Fibroblast of the aortic adventitia (primary cell): Measurements from ENCODE around the gene OXLD1. TPM values are rescaled to one million over a fixed set of nuclear protein-coding genes. Genes with fewer than 3 reads are reported as not detected.

ENCODE experiments used
- DNase-seq: peaks from one replicate; pipeline ENCODE4 v3.0.0-alpha.2; 2010; ENCODE audit warnings: low read depth
- H3K4me3 ChIP-seq: 2 replicates; pipeline ENCODE4 v1.5.1; 2011; ENCODE audit warnings: low read depth, mild to moderate bottlenecking, control low read depth, low read length, moderate library complexity
- CTCF ChIP-seq: IDR thresholded peaks from 2 replicates; pipeline ENCODE4 v1.5.1; 2011; ENCODE audit warnings: mild to moderate bottlenecking, low read length, control low read depth, inconsistent platforms; ENCODE audit not compliant: insufficient read depth
- total RNA-seq: library from RNA; depleted of rRNA; stranded (reverse); fragments of >200 nt; gene quantifications from 2 replicates; pipeline ENCODE4 v1.2.3, GENCODE V29; 2012; ENCODE audit warnings: low replicate concordance

The OXLD1 gene
- total RNA-seq, 1 donor = 20.7 TPM

- TF ChIP-seq CTCF = no peak
- no peak for DNase-seq
- H3K4me3 ChIP-seq = no peak overlapping the region
Observed at GRCh38 chr17:81706757-81707624, 40.6 kb upstream of the OXLD1 start.

- TF ChIP-seq CTCF = no peak
- no peak for DNase-seq
- no peak overlapping the region for H3K4me3 ChIP-seq
Observed at GRCh38 chr17:81706232-81706611, 39.8 kb upstream of the OXLD1 start.

DNA sequence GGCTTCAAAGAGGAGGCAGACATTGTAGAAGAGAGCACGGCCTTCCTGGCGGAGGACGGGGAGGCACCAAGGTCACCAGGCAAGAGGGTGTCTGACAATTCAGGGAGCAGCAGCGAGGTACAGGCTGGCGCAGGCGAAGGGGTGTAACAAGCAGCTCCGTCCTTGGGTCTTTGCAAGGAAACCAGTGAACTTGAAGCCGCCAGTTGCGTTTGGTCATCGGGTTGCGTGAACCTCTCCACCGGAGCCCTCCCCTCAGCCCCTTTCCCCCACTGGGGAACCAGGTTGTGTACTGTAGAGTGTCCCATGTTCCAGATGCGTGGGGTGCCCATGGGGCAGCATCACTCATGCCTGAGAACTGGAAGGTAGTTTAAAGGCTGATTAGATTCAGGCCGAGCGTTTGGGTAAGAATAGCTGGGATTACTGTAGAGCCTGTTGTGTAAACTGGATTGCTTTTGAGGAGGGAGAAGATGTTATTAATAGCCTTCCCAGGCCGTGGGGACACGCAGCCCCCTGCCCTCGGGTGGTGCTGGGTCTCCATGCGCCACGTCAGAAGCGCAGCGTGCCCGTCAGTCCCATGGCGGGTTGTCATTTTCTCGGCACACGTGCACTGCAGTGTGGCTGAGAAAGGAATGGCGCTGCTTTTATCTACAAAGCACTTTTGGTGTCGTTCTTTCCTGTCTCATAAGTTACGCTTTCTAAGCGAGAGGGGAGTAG is 39.3 kb upstream of the OXLD1 start:
- DNase-seq = no peak
- H3K4me3 ChIP-seq = no peak overlapping the region
- no peak for TF ChIP-seq CTCF

GRCh38 chr17:81703747-81704654 is 37.6 kb upstream of the OXLD1 start:
- TF ChIP-seq CTCF = no peak
- H3K4me3 ChIP-seq = peak overlapping the region; percentile 95
- no peak for DNase-seq

- TF ChIP-seq CTCF = peak; percentile 28
- peak; percentile 90 for DNase-seq
- H3K4me3 ChIP-seq = peak within 1 kb of the TSS; percentile 95
Observed at GRCh38 chr17:81702934-81703746, 36.7 kb upstream of the OXLD1 start, which contains the start of gene MRPL12. Gene MRPL12, plus strand, starts transcription at chr17:81703367. Its CDS starts 135 bp downstream, at chr17:81703502.
